Liver (tissue), 3 donors: ENCODE data around the gene FCRL2.

ENCODE experiments used
- ATF3 ChIP-seq: IDR thresholded peaks from 2 replicates; pipeline ENCODE4 v1.6.1; 2016; ENCODE audit warnings: antibody characterized with exemption
- CTCF ChIP-seq: fragments of 150-350 bp; IDR thresholded peaks from 2 replicates; pipeline ENCODE4 v1.5.1; 2017; ENCODE audit warnings: improper control_type of control experiment, low read depth, low read length; ENCODE audit not compliant: missing input control
- EGR1 ChIP-seq, 2 donors: IDR thresholded peaks; 2 replicates each; pipeline ENCODE4 v1.6.1; 2016 to 2018; ENCODE audit warnings: antibody characterized with exemption in 2 of 2, low read depth in 2 of 2
- FOXA1 ChIP-seq: IDR thresholded peaks from 2 replicates; pipeline ENCODE4 v1.6.1; 2016; ENCODE audit warnings: antibody characterized with exemption
- HNF4A ChIP-seq, 2 donors: conservative IDR thresholded peaks; 2 replicates each; pipeline ENCODE4 v1.6.1; 2016; ENCODE audit warnings: antibody characterized with exemption in 2 of 2, mild to moderate bottlenecking in 2 of 2
- JUND ChIP-seq, 2 donors: IDR thresholded peaks; 2 replicates each; pipeline ENCODE4 v1.6.1; 2016; ENCODE audit warnings: antibody characterized with exemption in 2 of 2
- RAD21 ChIP-seq, 2 donors: IDR thresholded peaks; 2 replicates each; pipeline ENCODE4 v1.6.1; 2016; ENCODE audit warnings: antibody characterized with exemption in 2 of 2, mild to moderate bottlenecking in 2 of 2
- RXRA ChIP-seq, 2 donors: IDR thresholded peaks; 2 replicates each; pipeline ENCODE4 v1.6.1; 2017 to 2018; ENCODE audit warnings: antibody characterized with exemption in 2 of 2, mild to moderate bottlenecking in 1 of 2
- SP1 ChIP-seq: IDR thresholded peaks from 2 replicates; pipeline ENCODE4 v1.6.1; 2018; ENCODE audit warnings: antibody characterized with exemption, mild to moderate bottlenecking
- TAF1 ChIP-seq: conservative IDR thresholded peaks from 2 replicates; pipeline ENCODE4 v1.6.1; 2016; ENCODE audit warnings: antibody characterized with exemption, mild to moderate bottlenecking
- YY1 ChIP-seq: IDR thresholded peaks from 2 replicates; pipeline ENCODE4 v1.6.1; 2016; ENCODE audit warnings: antibody characterized with exemption, mild to moderate bottlenecking
- ZBTB33 ChIP-seq: IDR thresholded peaks from 2 replicates; pipeline ENCODE4 v1.6.1; 2016; ENCODE audit warnings: antibody characterized with exemption
- TF ChIP-seq, protein P1 (sequence below): IDR thresholded peaks from 2 replicates; pipeline ENCODE4 v1.6.1; 2016; ENCODE audit warnings: antibody characterized with exemption
- TF ChIP-seq, protein P2 (sequence below): IDR thresholded peaks from 2 replicates; pipeline ENCODE4 v1.6.1; 2016; ENCODE audit warnings: antibody characterized with exemption, mild to moderate bottlenecking
- donor health status: healthy.
- donor health status: healthy.

- TF ChIP-seq CTCF, result no peak
- TF ChIP-seq EGR1 (IDR thresholded peaks at IDR 0.05; ENCODE audit: low read depth in 2 of 2), result no peak
- TF ChIP-seq, protein P1, sequence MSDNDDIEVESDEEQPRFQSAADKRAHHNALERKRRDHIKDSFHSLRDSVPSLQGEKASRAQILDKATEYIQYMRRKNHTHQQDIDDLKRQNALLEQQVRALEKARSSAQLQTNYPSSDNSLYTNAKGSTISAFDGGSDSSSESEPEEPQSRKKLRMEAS, result no peak
- TF ChIP-seq, protein P2, sequence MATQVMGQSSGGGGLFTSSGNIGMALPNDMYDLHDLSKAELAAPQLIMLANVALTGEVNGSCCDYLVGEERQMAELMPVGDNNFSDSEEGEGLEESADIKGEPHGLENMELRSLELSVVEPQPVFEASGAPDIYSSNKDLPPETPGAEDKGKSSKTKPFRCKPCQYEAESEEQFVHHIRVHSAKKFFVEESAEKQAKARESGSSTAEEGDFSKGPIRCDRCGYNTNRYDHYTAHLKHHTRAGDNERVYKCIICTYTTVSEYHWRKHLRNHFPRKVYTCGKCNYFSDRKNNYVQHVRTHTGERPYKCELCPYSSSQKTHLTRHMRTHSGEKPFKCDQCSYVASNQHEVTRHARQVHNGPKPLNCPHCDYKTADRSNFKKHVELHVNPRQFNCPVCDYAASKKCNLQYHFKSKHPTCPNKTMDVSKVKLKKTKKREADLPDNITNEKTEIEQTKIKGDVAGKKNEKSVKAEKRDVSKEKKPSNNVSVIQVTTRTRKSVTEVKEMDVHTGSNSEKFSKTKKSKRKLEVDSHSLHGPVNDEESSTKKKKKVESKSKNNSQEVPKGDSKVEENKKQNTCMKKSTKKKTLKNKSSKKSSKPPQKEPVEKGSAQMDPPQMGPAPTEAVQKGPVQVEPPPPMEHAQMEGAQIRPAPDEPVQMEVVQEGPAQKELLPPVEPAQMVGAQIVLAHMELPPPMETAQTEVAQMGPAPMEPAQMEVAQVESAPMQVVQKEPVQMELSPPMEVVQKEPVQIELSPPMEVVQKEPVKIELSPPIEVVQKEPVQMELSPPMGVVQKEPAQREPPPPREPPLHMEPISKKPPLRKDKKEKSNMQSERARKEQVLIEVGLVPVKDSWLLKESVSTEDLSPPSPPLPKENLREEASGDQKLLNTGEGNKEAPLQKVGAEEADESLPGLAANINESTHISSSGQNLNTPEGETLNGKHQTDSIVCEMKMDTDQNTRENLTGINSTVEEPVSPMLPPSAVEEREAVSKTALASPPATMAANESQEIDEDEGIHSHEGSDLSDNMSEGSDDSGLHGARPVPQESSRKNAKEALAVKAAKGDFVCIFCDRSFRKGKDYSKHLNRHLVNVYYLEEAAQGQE, result no peak
- no peak for TF ChIP-seq SP1
- no peak for TF ChIP-seq JUND (IDR thresholded peaks at IDR 0.05)
- TF ChIP-seq ATF3, result no peak
- no peak for TF ChIP-seq RXRA (IDR thresholded peaks at IDR 0.05)
- TF ChIP-seq YY1, result no peak
- TF ChIP-seq RAD21 (IDR thresholded peaks at IDR 0.05), result no peak
- no peak for TF ChIP-seq ZBTB33
- TF ChIP-seq FOXA1, result no peak
- TF ChIP-seq TAF1, result no peak
- no peak for TF ChIP-seq HNF4A (conservative IDR thresholded peaks at IDR 0.05)
Measured at GRCh38 chr1:157700305-157700704, 76.6 kb downstream of the FCRL2 start.
